HCT116 (cell line): ENCODE measurements around the gene TMEM52B.

ENCODE experiments used
- EZH2 ChIP-seq: fragments of 200-600 bp; sonication (generic); IDR thresholded peaks from 2 replicates; pipeline ENCODE4 v1.6.1; 2017; ENCODE audit warnings: antibody characterized with exemption, mixed run types
- JUND ChIP-seq: IDR thresholded peaks from 2 replicates; pipeline ENCODE4 v1.6.1; 2012
- POLR2A ChIP-seq: IDR thresholded peaks from 2 replicates; pipeline ENCODE4 v1.7.0; 2011; ENCODE audit warnings: borderline replicate concordance; ENCODE audit not compliant: insufficient read depth, insufficient read length; ENCODE audit errors: extremely low read depth
- POLR2AphosphoS5 ChIP-seq: IDR thresholded peaks from 2 replicates; pipeline ENCODE4 v1.6.1; 2011; ENCODE audit warnings: mild to moderate bottlenecking, low read depth, low read length, moderate library complexity
- TF ChIP-seq, protein P1 (sequence below), 3 experiments: fragments of 200-600 bp in 1 of 3; sonication (generic) in 1 of 3; IDR thresholded peaks in 2 of 3; conservative IDR thresholded peaks in 1 of 3; 2 replicates each; pipeline ENCODE4 v1.5.1; 2012 to 2017; ENCODE audit warnings: low read depth in 2 of 3, low read length in 2 of 3, antibody characterized with exemption in 1 of 3, borderline replicate concordance in 1 of 3, control low read depth in 1 of 3, mild to moderate bottlenecking in 1 of 3, mixed read lengths in 1 of 3, mixed run types in 1 of 3, moderate library complexity in 1 of 3; ENCODE audit not compliant: insufficient read depth in 1 of 3
- TF ChIP-seq, protein P2 (sequence below): IDR thresholded peaks from 2 replicates; pipeline ENCODE4 v1.6.1; 2012

DNA sequence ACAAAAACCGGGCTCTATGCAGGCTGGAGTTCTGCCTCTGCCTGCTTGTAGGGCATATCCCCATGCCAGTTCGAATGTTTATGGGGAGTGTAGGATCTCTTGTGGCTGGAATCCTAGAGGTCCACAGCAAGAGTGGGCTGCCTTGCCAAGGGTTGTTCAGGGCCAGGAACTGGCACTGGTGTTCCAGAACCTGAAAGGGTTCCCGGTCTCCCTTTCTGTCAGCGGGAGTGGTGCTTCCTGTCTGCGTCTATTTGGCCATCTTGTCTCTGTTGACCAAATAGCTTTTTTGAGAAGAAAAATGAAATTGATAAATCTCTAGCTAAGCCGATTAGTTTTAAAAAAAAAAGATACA lies 24.7 kb upstream of the TMEM52B start:
- TF ChIP-seq, protein P1, sequence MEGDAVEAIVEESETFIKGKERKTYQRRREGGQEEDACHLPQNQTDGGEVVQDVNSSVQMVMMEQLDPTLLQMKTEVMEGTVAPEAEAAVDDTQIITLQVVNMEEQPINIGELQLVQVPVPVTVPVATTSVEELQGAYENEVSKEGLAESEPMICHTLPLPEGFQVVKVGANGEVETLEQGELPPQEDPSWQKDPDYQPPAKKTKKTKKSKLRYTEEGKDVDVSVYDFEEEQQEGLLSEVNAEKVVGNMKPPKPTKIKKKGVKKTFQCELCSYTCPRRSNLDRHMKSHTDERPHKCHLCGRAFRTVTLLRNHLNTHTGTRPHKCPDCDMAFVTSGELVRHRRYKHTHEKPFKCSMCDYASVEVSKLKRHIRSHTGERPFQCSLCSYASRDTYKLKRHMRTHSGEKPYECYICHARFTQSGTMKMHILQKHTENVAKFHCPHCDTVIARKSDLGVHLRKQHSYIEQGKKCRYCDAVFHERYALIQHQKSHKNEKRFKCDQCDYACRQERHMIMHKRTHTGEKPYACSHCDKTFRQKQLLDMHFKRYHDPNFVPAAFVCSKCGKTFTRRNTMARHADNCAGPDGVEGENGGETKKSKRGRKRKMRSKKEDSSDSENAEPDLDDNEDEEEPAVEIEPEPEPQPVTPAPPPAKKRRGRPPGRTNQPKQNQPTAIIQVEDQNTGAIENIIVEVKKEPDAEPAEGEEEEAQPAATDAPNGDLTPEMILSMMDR (IDR thresholded peaks at IDR 0.05 in 2 of 3, conservative IDR thresholded peaks at IDR 0.05 in 1 of 3; ENCODE audit: borderline replicate concordance in 1 of 3, insufficient read depth in 1 of 3, low read depth in 2 of 3, low read length in 2 of 3): no peak
- TF ChIP-seq POLR2A: no peak
- no peak for TF ChIP-seq EZH2
- no peak for TF ChIP-seq JUND
- no peak for TF ChIP-seq POLR2AphosphoS5
- TF ChIP-seq, protein P2, sequence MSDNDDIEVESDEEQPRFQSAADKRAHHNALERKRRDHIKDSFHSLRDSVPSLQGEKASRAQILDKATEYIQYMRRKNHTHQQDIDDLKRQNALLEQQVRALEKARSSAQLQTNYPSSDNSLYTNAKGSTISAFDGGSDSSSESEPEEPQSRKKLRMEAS: no peak
